PC-3 (cell line): Measurements from ENCODE around the gene ACP1. TPM values are rescaled to one million over a fixed set of nuclear protein-coding genes. Genes with fewer than 3 reads are reported as not detected.

ENCODE experiments used
- ATAC-seq: fragments of 200-7000 bp; cut with Tn5 transposase; 2 replicates; pipeline ENCODE4 v1.9.1; 2020; ENCODE audit warnings: mild to moderate bottlenecking, moderate library complexity
- BruUV-seq: library from RNA; stranded (reverse); fragments of 400-500 nt; replicated peaks from 2 replicates; lab custom pipeline; 2021; lab: Mats Ljungman, UMichigan
- CTCF ChIA-PET: fragments of 300-600 bp; sonication (Branson Sonifier 250); formaldehyde crosslinking; loops from one replicate; lab custom pipeline; 2022; ENCODE audit warnings: antibody characterized with exemption; lab: Charles Lee
- POLR2A ChIA-PET: fragments of 300-600 bp; sonication (Branson Sonifier 250); formaldehyde crosslinking; loops from one replicate; lab custom pipeline; 2022; ENCODE audit warnings: antibody characterized with exemption; ENCODE audit not compliant: unreplicated experiment; lab: Charles Lee
- DNase-seq: peaks from one replicate; pipeline ENCODE4 v3.0.0-alpha.2; 2015
- H2AFZ ChIP-seq: fragments of 300-600 bp; sonication (generic); 2 replicates; pipeline ENCODE4 v1.6.0; 2016; ENCODE audit warnings: antibody characterized with exemption, low read length
- H3F3A ChIP-seq: fragments of 300-600 bp; sonication (generic); one replicate; pipeline ENCODE4 v1.6.0; 2017; ENCODE audit warnings: antibody characterized with exemption, low read length, control low read depth, mild to moderate bottlenecking; ENCODE audit not compliant: unreplicated experiment
- H3K27ac ChIP-seq: fragments of 300-600 bp; sonication (generic); 2 replicates; pipeline ENCODE4 v1.5.1; 2016; ENCODE audit warnings: mild to moderate bottlenecking, low read length
- H3K27me3 ChIP-seq: fragments of 300-600 bp; sonication (generic); 2 replicates; pipeline ENCODE4 v1.6.1; 2016; ENCODE audit warnings: low read length, mixed read lengths
- H3K36me3 ChIP-seq: fragments of 300-600 bp; sonication (generic); 2 replicates; pipeline ENCODE4 v1.6.1; 2016; ENCODE audit warnings: low read depth, mixed run types, low read length, mixed read lengths
- H3K4me1 ChIP-seq: fragments of 300-600 bp; sonication (generic); 2 replicates; pipeline ENCODE4 v1.5.1; 2016; ENCODE audit warnings: low read length; ENCODE audit not compliant: insufficient read depth
- H3K4me2 ChIP-seq: fragments of 300-600 bp; sonication (generic); 2 replicates; pipeline ENCODE4 v1.6.0; 2016; ENCODE audit warnings: low read length
- H3K4me3 ChIP-seq: fragments of 300-600 bp; sonication (generic); 2 replicates; pipeline ENCODE4 v1.5.1; 2016; ENCODE audit warnings: mild to moderate bottlenecking, low read length, mixed read lengths
- H3K79me2 ChIP-seq: fragments of 300-600 bp; sonication (generic); 2 replicates; pipeline ENCODE4 v1.6.1; 2017; ENCODE audit warnings: low read length, mixed read lengths
- H3K9ac ChIP-seq: fragments of 300-600 bp; sonication (generic); 2 replicates; pipeline ENCODE4 v1.6.0; 2016; ENCODE audit warnings: mild to moderate bottlenecking, low read length
- H3K9me2 ChIP-seq: fragments of 300-600 bp; sonication (generic); replicated peaks from 2 replicates; pipeline ENCODE4 v1.6.1; 2016; ENCODE audit warnings: mixed run types, low read length, mixed read lengths
- H3K9me3 ChIP-seq: fragments of 300-600 bp; sonication (generic); 2 replicates; pipeline ENCODE4 v1.6.1; 2016; ENCODE audit warnings: low read length, mixed read lengths
- H4K20me1 ChIP-seq: fragments of 300-600 bp; sonication (generic); 2 replicates; pipeline ENCODE4 v1.6.1; 2016; ENCODE audit warnings: low read length, mixed read lengths
- EZH2 ChIP-seq: fragments of 300-600 bp; sonication (generic); IDR thresholded peaks from one replicate; pipeline ENCODE4 v1.6.1; 2017; ENCODE audit warnings: antibody characterized with exemption, mild to moderate bottlenecking, low read length; ENCODE audit not compliant: unreplicated experiment
- EZH2phosphoT487 ChIP-seq: fragments of 300-600 bp; sonication (generic); IDR thresholded peaks from 2 replicates; pipeline ENCODE4 v1.6.1; 2018; ENCODE audit warnings: mild to moderate bottlenecking, antibody characterized with exemption, low read length, borderline replicate concordance
- intact Hi-C: fragments of 100-400 bp; cut with micrococcal nuclease; formaldehyde crosslinking; loops from 2 replicates; pipeline ENCODE4 v1.9.0; 2023
- total RNA-seq: library from RNA; depleted of rRNA; stranded (reverse); fragments of >200 nt; gene quantifications from 2 replicates; pipeline ENCODE4 v1.2.3, GENCODE V29; 2014
- TF ChIP-seq, protein P1 (sequence below): fragments of 300-600 bp; sonication (generic); conservative IDR thresholded peaks from 2 replicates; pipeline ENCODE4 v1.5.1; 2017; ENCODE audit warnings: antibody characterized with exemption, low read depth, mild to moderate bottlenecking, low read length

Gene ACP1
- total RNA-seq, 1 experiment from 2014 or later, result 149 TPM

DNA sequence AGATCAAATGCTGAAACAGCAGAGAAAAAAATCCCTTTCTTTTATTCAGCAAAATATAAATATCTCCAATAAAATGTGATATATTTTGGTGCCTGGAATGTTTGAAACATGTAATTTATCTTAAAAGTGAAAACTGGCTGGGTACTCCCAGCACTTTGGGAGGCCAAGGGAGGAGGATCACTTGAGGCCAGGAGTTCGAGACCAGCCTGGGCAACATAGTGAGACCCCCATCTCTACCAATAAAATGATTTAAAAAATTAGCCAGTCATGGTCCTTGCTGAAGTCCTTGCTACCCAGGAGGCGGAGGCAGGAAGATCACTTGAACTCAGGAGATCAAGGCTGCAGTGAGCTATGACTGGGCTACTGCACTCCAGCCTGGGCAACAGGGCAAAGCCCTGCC is 9.6 kb upstream of the ACP1 start:
- Histone ChIP-seq H3K9me3 (no peaks in the 10 kb centered on the region), H3F3A (no peaks in the 10 kb centered on the region), H3K36me3 (peaks cover 5% of the 10 kb centered on the region; the same call in 1 of the 2 replicates), H3K9ac (no peak overlapping the region), H3K27ac (no peak overlapping the region), H4K20me1 (no peaks in the 10 kb centered on the region), H3K27me3 (no peaks in the 10 kb centered on the region), H3K79me2 (no peaks in the 10 kb centered on the region), H3K4me3 (no peak overlapping the region), H3K4me2 (no peak overlapping the region), H2AFZ (no peak overlapping the region), H3K4me1 (no peaks in the 10 kb centered on the region), H3K9me2 (no peaks in the 10 kb centered on the region)
- no peak for ATAC-seq
- intact Hi-C loops, result no loop called here
- ChIA-PET POLR2A (no interaction called here), CTCF (no interaction called here)
- DNase-seq, result no peak
- BruUV-seq, result no TSS peak
- TF ChIP-seq, protein P1, sequence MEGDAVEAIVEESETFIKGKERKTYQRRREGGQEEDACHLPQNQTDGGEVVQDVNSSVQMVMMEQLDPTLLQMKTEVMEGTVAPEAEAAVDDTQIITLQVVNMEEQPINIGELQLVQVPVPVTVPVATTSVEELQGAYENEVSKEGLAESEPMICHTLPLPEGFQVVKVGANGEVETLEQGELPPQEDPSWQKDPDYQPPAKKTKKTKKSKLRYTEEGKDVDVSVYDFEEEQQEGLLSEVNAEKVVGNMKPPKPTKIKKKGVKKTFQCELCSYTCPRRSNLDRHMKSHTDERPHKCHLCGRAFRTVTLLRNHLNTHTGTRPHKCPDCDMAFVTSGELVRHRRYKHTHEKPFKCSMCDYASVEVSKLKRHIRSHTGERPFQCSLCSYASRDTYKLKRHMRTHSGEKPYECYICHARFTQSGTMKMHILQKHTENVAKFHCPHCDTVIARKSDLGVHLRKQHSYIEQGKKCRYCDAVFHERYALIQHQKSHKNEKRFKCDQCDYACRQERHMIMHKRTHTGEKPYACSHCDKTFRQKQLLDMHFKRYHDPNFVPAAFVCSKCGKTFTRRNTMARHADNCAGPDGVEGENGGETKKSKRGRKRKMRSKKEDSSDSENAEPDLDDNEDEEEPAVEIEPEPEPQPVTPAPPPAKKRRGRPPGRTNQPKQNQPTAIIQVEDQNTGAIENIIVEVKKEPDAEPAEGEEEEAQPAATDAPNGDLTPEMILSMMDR, result no peak

DNA sequence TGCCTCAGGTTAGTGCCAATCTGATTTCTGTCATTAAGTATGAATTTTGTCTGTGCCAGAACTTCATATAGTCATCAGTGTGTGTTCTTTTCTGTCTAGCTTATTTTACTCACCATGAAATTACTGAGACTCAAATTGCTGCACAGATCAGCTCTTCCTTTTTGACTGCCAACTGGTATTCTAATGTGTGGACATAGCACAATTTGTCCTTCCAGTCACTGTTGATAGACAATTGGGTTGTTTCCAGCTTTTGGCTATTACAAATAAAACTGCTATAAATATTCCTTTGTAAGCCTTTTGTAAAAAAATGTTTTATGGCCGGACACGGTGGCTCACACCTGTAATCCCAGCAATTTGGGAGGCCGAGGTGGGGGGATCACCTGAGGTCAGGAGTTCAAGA is 8.7 kb upstream of the ACP1 start:
- no peak overlapping the region for H3K4me2 ChIP-seq
- H3K27ac ChIP-seq, result no peak overlapping the region
- H3F3A ChIP-seq, result no peaks in the 10 kb centered on the region
- POLR2A ChIA-PET, result no interaction called here
- no peak overlapping the region for H2AFZ ChIP-seq
- DNase-seq (no peak), ATAC-seq (no peak)
- BruUV-seq, result no TSS peak
- no peaks in the 10 kb centered on the region for H3K9me2 ChIP-seq
- H3K79me2 ChIP-seq, result peaks cover 4% of the 10 kb centered on the region
- CTCF ChIA-PET, result interaction anchor here (0.6 kb wide), 1 partner anchor 21 kb away, joined by 3 read pairs; no protein-coding TSS in a partner anchor
- H3K4me1 ChIP-seq, result peaks cover 7% of the 10 kb centered on the region; the same call in 1 of the 2 replicates
- intact Hi-C loops, result no loop called here
- no peaks in the 10 kb centered on the region for H4K20me1 ChIP-seq
- H3K4me3 ChIP-seq, result no peak overlapping the region
- H3K27me3 ChIP-seq, result no peaks in the 10 kb centered on the region
- peaks cover 5% of the 10 kb centered on the region; the same call in 1 of the 2 replicates for H3K36me3 ChIP-seq
- TF ChIP-seq, protein P1, result no peak
- no peak for TF ChIP-seq EZH2phosphoT487
- TF ChIP-seq EZH2, result no peak
- no peaks in the 10 kb centered on the region for H3K9me3 ChIP-seq
- no peak overlapping the region for H3K9ac ChIP-seq

DNA sequence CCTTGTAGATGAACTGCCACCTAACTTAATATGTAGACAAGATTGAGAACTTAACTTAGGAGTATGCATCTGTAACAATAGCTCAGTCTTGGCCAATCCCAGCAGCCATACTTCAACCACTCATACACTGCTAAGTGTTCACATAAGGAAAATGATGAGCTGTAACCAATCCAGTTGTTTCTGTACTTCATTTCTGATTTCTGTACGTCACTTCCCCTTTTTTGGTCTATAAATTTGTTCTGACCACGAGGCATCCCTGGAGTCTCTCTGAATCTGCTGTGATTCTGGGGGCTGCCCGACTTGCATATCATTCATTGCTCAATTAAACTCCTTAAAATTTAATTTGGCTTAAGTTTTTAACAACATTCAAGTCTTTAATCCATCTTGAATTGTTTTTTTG is 7.3 kb upstream of the ACP1 start:
- no peak for TF ChIP-seq EZH2phosphoT487
- no peaks in the 10 kb centered on the region for H3K9me2 ChIP-seq
- H3F3A ChIP-seq, result no peaks in the 10 kb centered on the region
- DNase-seq, result no peak
- POLR2A ChIA-PET, result interaction anchor here (0.8 kb wide), 1 partner anchor 61 kb away, joined by 5 read pairs; no protein-coding TSS in a partner anchor
- CTCF ChIA-PET, result no interaction called here
- H3K36me3 ChIP-seq, result peaks cover 5% of the 10 kb centered on the region; the same call in 1 of the 2 replicates
- H4K20me1 ChIP-seq, result no peaks in the 10 kb centered on the region
- peaks cover 12% of the 10 kb centered on the region; the same call in 1 of the 2 replicates for H3K4me1 ChIP-seq
- H3K79me2 ChIP-seq, result peaks cover 17% of the 10 kb centered on the region
- no peaks in the 10 kb centered on the region for H3K27me3 ChIP-seq
- H2AFZ ChIP-seq, result no peak overlapping the region
- no peak for ATAC-seq
- no TSS peak for BruUV-seq
- no peak overlapping the region for H3K4me2 ChIP-seq
- H3K9me3 ChIP-seq, result no peaks in the 10 kb centered on the region
- H3K9ac ChIP-seq, result no peak overlapping the region
- no peak overlapping the region for H3K27ac ChIP-seq
- intact Hi-C loops, result no loop called here
- no peak overlapping the region for H3K4me3 ChIP-seq
